Kidney epithelial cell (primary cell): ENCODE data around the gene RABGAP1. TPM values are rescaled to one million over a fixed set of nuclear protein-coding genes. Genes with fewer than 3 reads are reported as not detected.

Source experiments
- DNase-seq: peaks from one replicate; pipeline ENCODE4 v3.0.0-alpha.2; 2010; ENCODE audit warnings: low read depth
- H3K27me3 ChIP-seq: 2 replicates; pipeline ENCODE4 v1.6.0; 2011; ENCODE audit warnings: low read length; ENCODE audit not compliant: control insufficient read depth, insufficient read depth
- H3K36me3 ChIP-seq: 2 replicates; pipeline ENCODE4 v1.5.1; 2011; ENCODE audit warnings: low read length; ENCODE audit not compliant: control insufficient read depth, insufficient read depth
- H3K4me3 ChIP-seq: 2 replicates; pipeline ENCODE4 v1.5.1; 2011; ENCODE audit warnings: low read depth, mild to moderate bottlenecking, control low read depth, low read length
- CTCF ChIP-seq: IDR thresholded peaks from 2 replicates; pipeline ENCODE4 v1.5.1; 2011; ENCODE audit warnings: mild to moderate bottlenecking, moderate library complexity, low read length, control low read depth, inconsistent platforms; ENCODE audit not compliant: insufficient read depth, poor library complexity, severe bottlenecking
- total RNA-seq: library from RNA; depleted of rRNA; stranded (reverse); fragments of >200 nt; gene quantifications from 2 replicates; pipeline ENCODE4 v1.2.3, GENCODE V29; 2015

The RABGAP1 gene
- total RNA-seq, 1 donor from 2014 or later = 19.1 TPM

DNA sequence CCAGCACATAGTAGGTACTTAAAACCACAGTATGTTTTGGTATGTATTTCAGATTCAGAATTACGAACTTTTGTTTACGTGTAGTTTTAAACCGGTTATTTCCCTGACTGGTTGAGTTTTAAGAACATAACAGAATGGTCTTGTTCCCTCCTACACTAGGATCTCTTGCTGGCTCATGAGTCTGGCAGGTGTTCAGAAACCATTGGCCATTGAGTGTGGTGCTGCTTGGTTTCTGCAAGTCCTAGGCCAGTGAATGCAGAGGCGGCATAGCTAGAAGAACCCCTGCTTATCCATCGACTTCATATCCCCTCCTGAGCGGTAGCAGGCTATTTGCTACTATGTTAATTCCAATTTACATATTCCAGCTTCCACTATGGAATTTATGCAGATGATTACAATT, 158.2 kb downstream of the RABGAP1 start:
- Histone ChIP-seq H3K36me3 (peaks cover 3% of the 10 kb centered on the region), H3K27me3 (no peaks in the 10 kb centered on the region), H3K4me3 (no peak overlapping the region)
- no peak for DNase-seq
- no peak for TF ChIP-seq CTCF

DNA sequence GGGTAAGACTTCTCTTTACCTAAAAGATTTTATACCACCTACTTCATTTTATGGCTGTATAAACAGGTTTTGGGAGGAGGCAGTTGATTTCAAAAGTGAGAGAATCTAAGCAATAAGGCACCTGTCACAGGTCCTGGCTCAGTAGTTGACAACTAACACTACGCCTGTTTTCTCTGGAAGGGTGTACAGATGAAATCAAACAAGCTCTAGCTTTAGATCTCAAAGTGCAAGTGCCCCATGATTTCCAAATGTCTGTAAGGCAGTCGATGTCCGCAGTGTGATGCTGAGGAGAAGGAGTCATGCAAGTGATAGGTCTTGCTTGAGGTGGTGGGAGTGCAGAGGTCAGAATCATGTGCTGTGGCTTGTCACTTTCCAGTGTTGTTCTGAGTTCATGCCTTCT, 158.7 kb downstream of the RABGAP1 start:
- no peak overlapping the region for H3K4me3 ChIP-seq
- H3K27me3 ChIP-seq = no peaks in the 10 kb centered on the region
- H3K36me3 ChIP-seq = peaks cover 5% of the 10 kb centered on the region
- no peak for TF ChIP-seq CTCF
- DNase-seq = no peak

DNA sequence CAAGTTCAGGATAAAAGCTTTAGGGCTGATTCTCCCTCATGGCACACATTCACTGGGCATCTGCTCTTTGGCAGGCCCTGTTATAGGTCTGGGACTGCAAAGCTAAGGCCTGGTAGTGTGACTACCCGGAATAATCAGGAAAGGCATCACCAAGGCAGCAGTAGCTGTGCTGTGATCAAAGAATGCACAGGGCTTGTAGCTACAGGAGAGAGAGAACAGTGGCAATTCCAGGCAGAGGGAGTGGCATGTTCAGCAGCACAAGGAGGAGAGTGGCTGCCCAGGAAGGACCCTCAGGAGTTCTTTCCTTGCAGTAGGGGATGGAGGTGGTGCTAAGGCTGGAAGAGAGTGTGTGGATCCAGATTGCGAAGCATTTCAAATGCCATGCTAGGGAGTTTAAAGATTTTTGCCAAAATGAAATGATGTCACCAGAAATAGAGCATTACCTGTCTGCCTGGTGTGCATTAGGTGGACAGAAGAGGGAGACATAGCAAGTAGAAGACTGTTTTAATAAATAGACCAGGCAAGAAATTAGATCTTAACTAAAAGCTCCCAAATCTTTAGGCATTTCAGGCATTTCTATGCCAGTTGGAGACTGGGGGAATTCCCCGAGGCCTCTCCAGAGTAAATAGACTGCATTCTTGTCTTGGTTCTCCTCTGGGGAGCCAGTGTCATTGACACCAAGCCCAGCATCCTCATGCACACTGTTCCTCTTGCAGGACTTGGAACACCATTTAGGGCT, 161.7 kb downstream of the RABGAP1 start:
- H3K4me3 ChIP-seq = no peak overlapping the region
- H3K36me3 ChIP-seq = peaks cover 5% of the 10 kb centered on the region
- DNase-seq = no peak
- TF ChIP-seq CTCF = peak; percentile 47
- H3K27me3 ChIP-seq = no peaks in the 10 kb centered on the region

- Histone ChIP-seq H3K27me3 (no peaks in the 10 kb centered on the region), H3K4me3 (no peak overlapping the region), H3K36me3 (peaks cover 4% of the 10 kb centered on the region)
- DNase-seq = no peak
- TF ChIP-seq CTCF = no peak
Measured at GRCh38 chr9:123104807-123105206, 164.0 kb downstream of the RABGAP1 start.

DNA sequence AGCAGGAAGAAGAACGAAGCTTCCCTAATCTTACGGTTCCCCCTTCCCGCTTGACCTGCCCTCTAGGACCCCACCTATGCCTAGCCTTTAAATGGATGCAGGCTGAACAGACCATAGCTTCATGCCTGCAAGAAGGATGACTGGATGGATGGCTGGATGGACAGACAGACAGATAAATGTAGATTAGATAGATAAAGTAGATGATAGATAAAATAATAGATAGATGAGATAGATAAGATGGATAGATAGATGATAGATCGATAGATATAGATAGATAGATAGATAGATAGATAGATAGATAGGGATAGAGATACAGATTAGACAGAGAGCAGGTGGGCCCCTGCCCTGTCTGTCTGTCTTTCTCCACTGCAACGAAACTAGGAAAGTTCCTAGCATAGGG, 164.7 kb downstream of the RABGAP1 start:
- Histone ChIP-seq H3K27me3 (no peaks in the 10 kb centered on the region), H3K36me3 (peaks cover 4% of the 10 kb centered on the region)

More for the DNA sequence above, 164.7 kb downstream of the RABGAP1 start:
- H3K4me3 ChIP-seq = no peak overlapping the region
- no peak for DNase-seq
- no peak for TF ChIP-seq CTCF
